ENCODE results near the gene XRCC5.

Gene XRCC5

DNA sequence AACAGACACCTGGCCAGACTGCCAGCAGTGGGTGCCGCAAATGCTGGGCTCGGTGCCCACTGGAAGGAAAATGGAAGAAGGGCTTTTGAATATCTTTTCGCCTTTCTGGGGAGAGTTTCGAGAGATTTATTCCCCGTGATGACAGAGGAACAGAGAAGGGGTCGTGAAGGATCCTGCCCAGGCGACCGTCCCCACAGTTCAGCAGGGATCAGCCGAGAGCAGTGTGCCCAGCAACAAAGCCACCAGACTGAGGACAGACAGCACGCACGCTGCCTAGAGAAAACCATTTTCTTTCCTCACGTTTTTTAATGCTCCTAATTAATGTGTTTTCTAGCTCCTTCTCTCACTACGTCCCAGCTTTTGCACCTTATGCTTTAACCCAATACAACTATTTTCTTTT is 47.7 kb downstream of the XRCC5 start:
- no peaks in the 10 kb centered on the region for H3F3A ChIP-seq (ENCODE audit: insufficient read depth)
- H3K9me2 ChIP-seq (replicated peaks; ENCODE audit: insufficient read depth, low read length): no peaks in the 10 kb centered on the region
- H4K20me1 ChIP-seq (ENCODE audit: low read depth, low read length): peaks cover 14% of the 10 kb centered on the region
- H3K27me3 ChIP-seq (ENCODE audit: low read length): no peaks in the 10 kb centered on the region
- no peak overlapping the region for H3K9ac ChIP-seq (ENCODE audit: low read length)
- no peak overlapping the region for H3K4me3 ChIP-seq (ENCODE audit: insufficient read depth, low read length, poor library complexity, severe bottlenecking)
- H3K79me2 ChIP-seq (ENCODE audit: insufficient read depth, low read length): peaks cover 31% of the 10 kb centered on the region
- H3K4me2 ChIP-seq (ENCODE audit: low read depth, low read length, poor library complexity, severe bottlenecking): no peak overlapping the region
- no peak overlapping the region for H3K27ac ChIP-seq (ENCODE audit: low read depth, low read length)
- no peak overlapping the region for H2AFZ ChIP-seq (ENCODE audit: low read depth, low read length, severe bottlenecking)
- peaks cover 51% of the 10 kb centered on the region for H3K36me3 ChIP-seq (ENCODE audit: low read length)
- no peak for TF ChIP-seq EZH2phosphoT487 (conservative IDR thresholded peaks at IDR 0.05; ENCODE audit: low read length)
- TF ChIP-seq, protein P1, sequence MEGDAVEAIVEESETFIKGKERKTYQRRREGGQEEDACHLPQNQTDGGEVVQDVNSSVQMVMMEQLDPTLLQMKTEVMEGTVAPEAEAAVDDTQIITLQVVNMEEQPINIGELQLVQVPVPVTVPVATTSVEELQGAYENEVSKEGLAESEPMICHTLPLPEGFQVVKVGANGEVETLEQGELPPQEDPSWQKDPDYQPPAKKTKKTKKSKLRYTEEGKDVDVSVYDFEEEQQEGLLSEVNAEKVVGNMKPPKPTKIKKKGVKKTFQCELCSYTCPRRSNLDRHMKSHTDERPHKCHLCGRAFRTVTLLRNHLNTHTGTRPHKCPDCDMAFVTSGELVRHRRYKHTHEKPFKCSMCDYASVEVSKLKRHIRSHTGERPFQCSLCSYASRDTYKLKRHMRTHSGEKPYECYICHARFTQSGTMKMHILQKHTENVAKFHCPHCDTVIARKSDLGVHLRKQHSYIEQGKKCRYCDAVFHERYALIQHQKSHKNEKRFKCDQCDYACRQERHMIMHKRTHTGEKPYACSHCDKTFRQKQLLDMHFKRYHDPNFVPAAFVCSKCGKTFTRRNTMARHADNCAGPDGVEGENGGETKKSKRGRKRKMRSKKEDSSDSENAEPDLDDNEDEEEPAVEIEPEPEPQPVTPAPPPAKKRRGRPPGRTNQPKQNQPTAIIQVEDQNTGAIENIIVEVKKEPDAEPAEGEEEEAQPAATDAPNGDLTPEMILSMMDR (IDR thresholded peaks at IDR 0.05; ENCODE audit: insufficient read depth, low read length, poor library complexity, severe bottlenecking): no peak
- H3K9me3 ChIP-seq (ENCODE audit: insufficient read depth, low read length): no peaks in the 10 kb centered on the region

DNA sequence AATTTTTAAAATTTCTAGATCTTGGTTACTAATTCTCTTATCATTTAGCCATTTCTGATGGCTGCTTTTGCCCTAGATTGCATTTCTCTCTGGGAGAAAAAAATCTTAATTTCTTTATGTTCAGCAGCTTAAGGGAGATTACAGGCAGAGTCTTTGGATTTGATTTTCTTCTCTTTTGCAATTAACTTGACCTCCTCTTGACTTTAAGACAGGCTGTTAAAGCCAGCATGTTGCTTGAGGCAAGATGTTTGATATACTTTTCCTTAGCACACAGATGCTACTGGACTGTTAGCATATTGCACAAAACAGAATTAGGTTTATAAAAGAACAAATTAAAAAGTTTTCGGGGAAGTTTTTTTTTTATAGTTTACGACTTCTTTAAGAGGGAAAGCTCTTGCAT is 50.0 kb downstream of the XRCC5 start:
- no peaks in the 10 kb centered on the region for H3K9me2 ChIP-seq (replicated peaks; ENCODE audit: insufficient read depth, low read length)
- H3K27me3 ChIP-seq (ENCODE audit: low read length): no peaks in the 10 kb centered on the region
- H3K4me3 ChIP-seq (ENCODE audit: insufficient read depth, low read length, poor library complexity, severe bottlenecking): no peak overlapping the region
- H3K79me2 ChIP-seq (ENCODE audit: insufficient read depth, low read length): peaks cover 23% of the 10 kb centered on the region
- H4K20me1 ChIP-seq (ENCODE audit: low read depth, low read length): peaks cover 14% of the 10 kb centered on the region
- no peak overlapping the region for H3K9ac ChIP-seq (ENCODE audit: low read length)
- TF ChIP-seq, protein P1 (IDR thresholded peaks at IDR 0.05; ENCODE audit: insufficient read depth, low read length, poor library complexity, severe bottlenecking): no peak
- TF ChIP-seq EZH2phosphoT487 (conservative IDR thresholded peaks at IDR 0.05; ENCODE audit: low read length): no peak
- no peak overlapping the region for H2AFZ ChIP-seq (ENCODE audit: low read depth, low read length, severe bottlenecking)
- H3K36me3 ChIP-seq (ENCODE audit: low read length): peaks cover 52% of the 10 kb centered on the region
- H3K27ac ChIP-seq (ENCODE audit: low read depth, low read length): no peak overlapping the region
- H3K4me2 ChIP-seq (ENCODE audit: low read depth, low read length, poor library complexity, severe bottlenecking): no peak overlapping the region
- H3F3A ChIP-seq (ENCODE audit: insufficient read depth): no peaks in the 10 kb centered on the region
- no peaks in the 10 kb centered on the region for H3K9me3 ChIP-seq (ENCODE audit: insufficient read depth, low read length)

DNA sequence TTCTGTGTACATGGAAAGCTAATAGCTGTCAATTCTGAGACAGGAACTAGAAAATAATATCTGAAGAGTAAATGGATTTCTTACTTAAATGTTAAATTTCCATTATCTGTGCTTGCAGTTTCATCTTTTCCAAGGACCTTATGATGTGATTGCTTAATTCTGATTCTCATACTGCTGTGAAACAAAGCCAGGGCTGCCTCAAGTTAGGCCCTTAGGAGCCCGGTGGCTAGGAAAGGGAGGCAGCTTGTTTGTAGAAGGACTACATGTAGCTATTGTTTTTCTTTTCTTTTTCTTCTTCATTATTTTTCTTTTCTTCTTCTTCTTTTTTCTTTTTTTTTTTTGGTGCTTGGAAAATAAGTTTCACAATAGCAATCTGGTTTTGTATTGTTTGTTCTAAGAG is 50.5 kb downstream of the XRCC5 start:
- Histone ChIP-seq H4K20me1 (ENCODE audit: low read depth, low read length) (peaks cover 14% of the 10 kb centered on the region), H3K36me3 (ENCODE audit: low read length) (peaks cover 49% of the 10 kb centered on the region), H2AFZ (ENCODE audit: low read depth, low read length, severe bottlenecking) (no peak overlapping the region), H3K4me3 (ENCODE audit: insufficient read depth, low read length, poor library complexity, severe bottlenecking) (no peak overlapping the region), H3K27ac (ENCODE audit: low read depth, low read length) (no peak overlapping the region), H3K79me2 (ENCODE audit: insufficient read depth, low read length) (peaks cover 22% of the 10 kb centered on the region), H3K9me3 (ENCODE audit: insufficient read depth, low read length) (no peaks in the 10 kb centered on the region), H3K9me2 (replicated peaks; ENCODE audit: insufficient read depth, low read length) (no peaks in the 10 kb centered on the region), H3K27me3 (ENCODE audit: low read length) (no peaks in the 10 kb centered on the region), H3K4me2 (ENCODE audit: low read depth, low read length, poor library complexity, severe bottlenecking) (no peak overlapping the region), H3K9ac (ENCODE audit: low read length) (no peak overlapping the region), H3F3A (ENCODE audit: insufficient read depth) (no peaks in the 10 kb centered on the region)
- no peak for TF ChIP-seq EZH2phosphoT487 (conservative IDR thresholded peaks at IDR 0.05; ENCODE audit: low read length)
- TF ChIP-seq, protein P1 (IDR thresholded peaks at IDR 0.05; ENCODE audit: insufficient read depth, low read length, poor library complexity, severe bottlenecking): no peak

Data from SU-DHL-6 (cell line).